Left lung (tissue), 10 donors: ENCODE results near the gene EGR4. TPM values are rescaled to one million over a fixed set of nuclear protein-coding genes. Genes with fewer than 3 reads are reported as not detected.

ENCODE experiments used
- ATAC-seq: fragments of 200-7000 bp; cut with Tn5 transposase; one replicate; pipeline ENCODE4 v1.9.1; 2020; ENCODE audit warnings: moderate library complexity
- DNase-seq, 4 donors: peaks; one replicate each; pipeline ENCODE4 v3.0.0-alpha.2; 2013 to 2020
- H3K27ac ChIP-seq, 2 donors: fragments of 200-600 bp; sonication (generic) in 1 of 2; one replicate each; pipeline versions ENCODE4 v1.5.0 to v1.8.0; 2020 to 2021
- H3K27me3 ChIP-seq, 2 donors: fragments of 200-600 bp; sonication (generic) in 1 of 2; one replicate each; pipeline versions ENCODE4 v1.5.0 to v1.8.0; 2020 to 2021
- H3K36me3 ChIP-seq, 2 donors: fragments of 200-600 bp; sonication (generic) in 1 of 2; one replicate each; pipeline versions ENCODE4 v1.5.0 to v1.8.0; 2020 to 2021
- H3K4me1 ChIP-seq, 2 donors: fragments of 200-600 bp; one replicate each; pipeline ENCODE4 v1.8.0; 2021
- H3K4me3 ChIP-seq, 2 donors: fragments of 200-600 bp; sonication (generic) in 1 of 2; one replicate each; pipeline versions ENCODE4 v1.5.0 to v1.8.0; 2020 to 2021; ENCODE audit warnings: mild to moderate bottlenecking in 1 of 2
- H3K9me3 ChIP-seq, 2 donors: fragments of 200-600 bp; sonication (generic) in 1 of 2; one replicate each; pipeline versions ENCODE4 v1.5.0 to v1.8.0; 2020 to 2021
- CTCF ChIP-seq, 2 donors: fragments of 200-600 bp; sonication (generic) in 1 of 2; IDR thresholded peaks; one replicate each; pipeline versions ENCODE4 v1.5.0 to v1.8.0; 2021; ENCODE audit warnings: antibody characterized with exemption in 2 of 2
- intact Hi-C, 2 donors: fragments of 100-400 bp; cut with DNase I; formaldehyde crosslinking; loops; one replicate each; pipeline versions ENCODE4 v1.11.2 to v1.14.2; 2022
- polyA plus RNA-seq, 6 donors: library from polyadenylated mRNA; unstranded; fragments of 120-200 nt; gene quantifications; one replicate each; pipeline ENCODE4 v1.2.1, GENCODE V29; 2013; ENCODE audit not compliant: insufficient read length in 6 of 6
- total RNA-seq, 2 donors: library from RNA; stranded (reverse); fragmentation: NEBNext Ultra II Directional; extraction: Animal tissue kit (Norgen Biotek cat#: 25700); gene quantifications; one replicate each; pipeline ENCODE4 v1.2.1, GENCODE V29; 2021
- donor health status: DM: no; HTN: yes; CAD: no.
- donor health status: DM: no; HTN: no; CAD: no.

EGR4 gene
- total and polyA plus RNA-seq, 8 donors: 0.08 TPM; not detected in 7

GRCh38 chr2:73334045-73334444, 40.7 kb upstream of the EGR4 start:
- Histone ChIP-seq H3K4me1 (no peaks in the 10 kb centered on the region), H3K4me3 (no peak overlapping the region), H3K36me3 (no peaks in the 10 kb centered on the region), H3K9me3 (peaks cover 0 to 14% of the 10 kb centered on the region in 2 donors), H3K27me3 (no peaks in the 10 kb centered on the region), H3K27ac (no peak overlapping the region)
- no peak for TF ChIP-seq CTCF (IDR thresholded peaks at IDR 0.05)
- intact Hi-C loops: no loop called here
- no peak for DNase-seq
- no peak for ATAC-seq

GRCh38 chr2:73333564-73333963, 40.2 kb upstream of the EGR4 start:
- intact Hi-C loops: no loop called here
- Histone ChIP-seq H3K27me3 (no peaks in the 10 kb centered on the region), H3K9me3 (peaks cover 0 to 14% of the 10 kb centered on the region in 2 donors), H3K4me1 (no peaks in the 10 kb centered on the region), H3K36me3 (no peaks in the 10 kb centered on the region), H3K27ac (no peak overlapping the region), H3K4me3 (no peak overlapping the region)
- DNase-seq: no peak
- ATAC-seq: no peak
- TF ChIP-seq CTCF (IDR thresholded peaks at IDR 0.05): no peak

- ATAC-seq (no peak), DNase-seq (no peak)
- no peaks in the 10 kb centered on the region for H3K4me1 ChIP-seq
- no peaks in the 10 kb centered on the region for H3K36me3 ChIP-seq
- intact Hi-C loops: no loop called here
- H3K27me3 ChIP-seq: peaks cover 0 to 53% of the 10 kb centered on the region in 2 donors
- TF ChIP-seq CTCF (IDR thresholded peaks at IDR 0.05): no peak
- no peaks in the 10 kb centered on the region for H3K9me3 ChIP-seq
- no peak overlapping the region for H3K27ac ChIP-seq
- H3K4me3 ChIP-seq: no peak overlapping the region
Measured at GRCh38 chr2:73324126-73324725, 30.9 kb upstream of the EGR4 start.

- Histone ChIP-seq H3K27ac (no peak overlapping the region), H3K27me3 (peaks cover 0 to 53% of the 10 kb centered on the region in 2 donors), H3K9me3 (no peaks in the 10 kb centered on the region), H3K36me3 (no peaks in the 10 kb centered on the region), H3K4me1 (no peaks in the 10 kb centered on the region), H3K4me3 (no peak overlapping the region)
- intact Hi-C loops: no loop called here
- no peak for TF ChIP-seq CTCF (IDR thresholded peaks at IDR 0.05)
- DNase-seq (no peak), ATAC-seq (no peak)
Measured at GRCh38 chr2:73323551-73323950, 30.2 kb upstream of the EGR4 start.

GRCh38 chr2:73314441-73314840, 21.1 kb upstream of the EGR4 start:
- Histone ChIP-seq H3K9me3 (no peaks in the 10 kb centered on the region), H3K36me3 (no peaks in the 10 kb centered on the region), H3K4me3 (no peak overlapping the region), H3K4me1 (no peaks in the 10 kb centered on the region), H3K27me3 (peaks cover 0 to 19% of the 10 kb centered on the region in 2 donors), H3K27ac (no peak overlapping the region)
- no peak for TF ChIP-seq CTCF (IDR thresholded peaks at IDR 0.05)
- no peak for ATAC-seq
- DNase-seq: no peak
- intact Hi-C loops: no loop called here
